ENCODE results near the gene EHMT1. TPM values are rescaled to one million over a fixed set of nuclear protein-coding genes. Genes with fewer than 3 reads are reported as not detected.

Gene EHMT1
- polyA plus RNA-seq, 3 donors, result 10.1 to 46.5 (median 15.0) TPM

DNA sequence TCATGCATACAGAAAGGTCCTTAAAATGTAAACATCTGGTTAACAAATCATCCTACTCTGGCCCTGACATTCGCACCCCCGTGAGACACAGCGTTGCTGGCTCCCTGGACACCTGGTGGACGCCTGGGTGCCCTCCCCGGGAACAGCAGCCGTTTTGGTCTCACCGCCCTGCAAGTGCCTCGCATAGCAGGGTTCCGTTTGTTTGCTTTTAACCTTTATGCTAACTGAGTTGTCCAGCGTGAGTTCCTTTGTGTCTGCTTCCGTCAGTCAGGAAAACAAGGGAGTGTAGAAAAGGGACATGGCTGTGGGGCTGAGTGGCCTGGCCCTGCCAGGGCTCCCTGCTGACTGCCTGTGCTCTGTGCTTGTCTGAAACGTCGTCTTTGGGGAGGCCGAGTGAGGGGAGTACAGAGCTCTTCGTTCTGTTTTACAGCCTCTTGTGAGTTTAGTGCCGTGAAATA lies 166.9 kb downstream of the EHMT1 start:
- H3K9me3 Mint-ChIP-seq, result peaks cover 0 to 16% (median 9%) of the 10 kb centered on the region in 7 donors
- no peaks in the 10 kb centered on the region for H3K4me1 Mint-ChIP-seq

DNA sequence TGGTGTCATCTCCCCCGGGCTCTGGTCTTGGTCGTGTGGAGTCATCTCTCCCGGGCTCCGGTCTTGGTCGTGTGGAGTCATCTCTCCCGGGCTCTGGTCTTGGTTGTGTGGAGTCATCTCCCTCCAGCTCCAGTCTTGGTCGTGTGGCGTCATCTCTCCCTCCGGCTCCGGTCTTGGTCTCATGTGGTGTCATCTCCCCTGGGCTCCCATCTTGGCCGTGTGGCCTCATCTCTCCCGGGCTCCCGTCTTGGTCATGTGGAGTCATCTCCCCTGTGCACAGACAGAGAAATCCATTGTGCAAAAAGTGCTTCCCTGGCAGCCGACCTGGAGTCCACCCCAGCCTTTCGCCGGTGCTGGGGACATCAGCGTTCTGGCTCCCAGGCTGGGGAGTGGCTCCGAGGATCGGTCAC lies 167.7 kb downstream of the EHMT1 start:
- no peaks in the 10 kb centered on the region for H3K4me1 ChIP-seq (ENCODE audit: control insufficient read depth in 1 of 2, insufficient read depth in 2 of 2, low read length in 2 of 2)
- peaks cover 0 to 17% of the 10 kb centered on the region in 2 donors for H3K9me3 ChIP-seq (replicated peaks in 1 of 2; ENCODE audit: control insufficient read depth in 1 of 2, insufficient read depth in 1 of 2, low read length in 2 of 2)
- no peaks in the 10 kb centered on the region for H3K27me3 ChIP-seq (ENCODE audit: control insufficient read depth in 2 of 2, insufficient read depth in 2 of 2, low read length in 2 of 2)
- Mint-ChIP-seq H3K27ac (no peak overlapping the region), H3K27me3 (ENCODE audit: low read depth in 3 of 3) (peaks cover 0 to 1% (median 0%) of the 10 kb centered on the region in 3 donors), H3K4me1 (no peaks in the 10 kb centered on the region), H3K36me3 (peaks cover 33 to 52% of the 10 kb centered on the region in 2 donors), H3K9me3 (peaks cover 0 to 16% (median 9%) of the 10 kb centered on the region in 7 donors), H3K4me3 (no peak overlapping the region)
- H4K20me1 ChIP-seq (ENCODE audit: insufficient read depth, low read length), result no peaks in the 10 kb centered on the region
- no peak overlapping the region for H3K4me2 ChIP-seq (replicated peaks; ENCODE audit: extremely low read depth, low read length, poor library complexity, severe bottlenecking)
- DNase-seq, result no peak
- H2AFZ ChIP-seq (ENCODE audit: insufficient read depth, low read depth, low read length, poor library complexity, severe bottlenecking), result no peak overlapping the region
- 98% methylated on average over 14 of the region's 19 CpGs for WGBS (ENCODE audit: insufficient coverage)
- no peak overlapping the region for H3K27ac ChIP-seq (ENCODE audit: low read depth in 1 of 2, low read length in 2 of 2)
- TF ChIP-seq, protein P1, sequence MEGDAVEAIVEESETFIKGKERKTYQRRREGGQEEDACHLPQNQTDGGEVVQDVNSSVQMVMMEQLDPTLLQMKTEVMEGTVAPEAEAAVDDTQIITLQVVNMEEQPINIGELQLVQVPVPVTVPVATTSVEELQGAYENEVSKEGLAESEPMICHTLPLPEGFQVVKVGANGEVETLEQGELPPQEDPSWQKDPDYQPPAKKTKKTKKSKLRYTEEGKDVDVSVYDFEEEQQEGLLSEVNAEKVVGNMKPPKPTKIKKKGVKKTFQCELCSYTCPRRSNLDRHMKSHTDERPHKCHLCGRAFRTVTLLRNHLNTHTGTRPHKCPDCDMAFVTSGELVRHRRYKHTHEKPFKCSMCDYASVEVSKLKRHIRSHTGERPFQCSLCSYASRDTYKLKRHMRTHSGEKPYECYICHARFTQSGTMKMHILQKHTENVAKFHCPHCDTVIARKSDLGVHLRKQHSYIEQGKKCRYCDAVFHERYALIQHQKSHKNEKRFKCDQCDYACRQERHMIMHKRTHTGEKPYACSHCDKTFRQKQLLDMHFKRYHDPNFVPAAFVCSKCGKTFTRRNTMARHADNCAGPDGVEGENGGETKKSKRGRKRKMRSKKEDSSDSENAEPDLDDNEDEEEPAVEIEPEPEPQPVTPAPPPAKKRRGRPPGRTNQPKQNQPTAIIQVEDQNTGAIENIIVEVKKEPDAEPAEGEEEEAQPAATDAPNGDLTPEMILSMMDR (IDR thresholded peaks at IDR 0.05), result no peak
- peaks cover 74 to 96% of the 10 kb centered on the region in 2 donors for H3K36me3 ChIP-seq (replicated peaks in 1 of 2; ENCODE audit: control insufficient read depth in 1 of 2, insufficient read depth in 2 of 2, low read length in 2 of 2)
- intact Hi-C loops (cut with micrococcal nuclease), result no loop called here
- no peak overlapping the region for H3K4me3 ChIP-seq (replicated peaks in 1 of 3; ENCODE audit: low read depth in 2 of 3, low read length in 3 of 3)
- no peak overlapping the region for H3K9ac ChIP-seq (ENCODE audit: insufficient read depth, low read length, poor library complexity, severe bottlenecking)
- no peaks in the 10 kb centered on the region for H3K79me2 ChIP-seq (ENCODE audit: insufficient read depth, low read length)

More for the DNA sequence above, 166.9 kb downstream of the EHMT1 start:
- peaks cover 0 to 17% of the 10 kb centered on the region in 2 donors for H3K9me3 ChIP-seq (replicated peaks in 1 of 2; ENCODE audit: control insufficient read depth in 1 of 2, insufficient read depth in 1 of 2, low read length in 2 of 2)
- no peak for DNase-seq
- H3K4me3 ChIP-seq (replicated peaks in 1 of 3; ENCODE audit: low read depth in 2 of 3, low read length in 3 of 3), result no peak overlapping the region
- no peaks in the 10 kb centered on the region for H4K20me1 ChIP-seq (ENCODE audit: insufficient read depth, low read length)
- Mint-ChIP-seq H3K27ac (peak overlapping the region in 2 of 7 donors; percentile 8 to 33), H3K27me3 (ENCODE audit: low read depth in 3 of 3) (peaks cover 0 to 1% (median 0%) of the 10 kb centered on the region in 3 donors), H3K36me3 (peaks cover 25 to 44% of the 10 kb centered on the region in 2 donors), H3K4me3 (no peak overlapping the region)
- no peak overlapping the region for H3K4me2 ChIP-seq (replicated peaks; ENCODE audit: extremely low read depth, low read length, poor library complexity, severe bottlenecking)
- intact Hi-C loops (cut with micrococcal nuclease), result no loop called here
- peaks cover 71 to 93% of the 10 kb centered on the region in 2 donors for H3K36me3 ChIP-seq (replicated peaks in 1 of 2; ENCODE audit: control insufficient read depth in 1 of 2, insufficient read depth in 2 of 2, low read length in 2 of 2)
- TF ChIP-seq, protein P1 (IDR thresholded peaks at IDR 0.05), result no peak
- no peaks in the 10 kb centered on the region for H3K27me3 ChIP-seq (ENCODE audit: control insufficient read depth in 2 of 2, insufficient read depth in 2 of 2, low read length in 2 of 2)
- WGBS (ENCODE audit: insufficient coverage), result 91% methylated on average over 16 of the region's 16 CpGs
- H3K79me2 ChIP-seq (ENCODE audit: insufficient read depth, low read length), result no peaks in the 10 kb centered on the region
- no peak overlapping the region for H3K27ac ChIP-seq (ENCODE audit: low read depth in 1 of 2, low read length in 2 of 2)
- no peaks in the 10 kb centered on the region for H3K4me1 ChIP-seq (ENCODE audit: control insufficient read depth in 1 of 2, insufficient read depth in 2 of 2, low read length in 2 of 2)
- H2AFZ ChIP-seq (ENCODE audit: insufficient read depth, low read depth, low read length, poor library complexity, severe bottlenecking), result no peak overlapping the region
- H3K9ac ChIP-seq (ENCODE audit: insufficient read depth, low read length, poor library complexity, severe bottlenecking), result no peak overlapping the region
